DND-41 (cell line): ENCODE measurements around the gene STX19.

Source experiments
- EZH2 ChIP-seq: IDR thresholded peaks from 3 replicates; pipeline ENCODE4 v1.6.1; 2012; ENCODE audit warnings: borderline replicate concordance, low read depth, mild to moderate bottlenecking, moderate library complexity, low read length, inconsistent platforms; ENCODE audit not compliant: severe bottlenecking
- TF ChIP-seq, protein P1 (sequence below): IDR thresholded peaks from 2 replicates; pipeline ENCODE4 v1.5.1; 2012; ENCODE audit warnings: borderline replicate concordance, low read length, moderate library complexity, mild to moderate bottlenecking; ENCODE audit not compliant: poor library complexity, severe bottlenecking; ENCODE audit errors: extremely low read depth

DNA sequence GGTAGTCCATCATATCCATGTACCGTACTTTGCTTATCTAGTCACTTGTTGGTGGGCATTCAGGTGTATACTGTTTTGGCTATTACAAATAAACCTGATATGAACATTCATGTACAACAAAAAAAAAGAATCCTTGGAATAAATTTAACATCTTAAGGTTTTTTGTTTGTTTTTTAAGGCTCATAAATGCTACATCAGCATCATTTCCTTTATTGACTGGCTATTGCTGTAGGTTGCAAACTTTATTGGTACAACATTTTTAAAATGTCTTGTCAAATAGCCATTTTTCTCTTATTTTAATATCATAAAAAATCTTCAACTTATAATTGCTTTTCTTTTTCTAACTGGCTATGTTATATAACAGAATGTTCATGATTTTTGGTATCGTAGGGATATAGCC is 18.1 kb upstream of the STX19 start:
- TF ChIP-seq, protein P1, sequence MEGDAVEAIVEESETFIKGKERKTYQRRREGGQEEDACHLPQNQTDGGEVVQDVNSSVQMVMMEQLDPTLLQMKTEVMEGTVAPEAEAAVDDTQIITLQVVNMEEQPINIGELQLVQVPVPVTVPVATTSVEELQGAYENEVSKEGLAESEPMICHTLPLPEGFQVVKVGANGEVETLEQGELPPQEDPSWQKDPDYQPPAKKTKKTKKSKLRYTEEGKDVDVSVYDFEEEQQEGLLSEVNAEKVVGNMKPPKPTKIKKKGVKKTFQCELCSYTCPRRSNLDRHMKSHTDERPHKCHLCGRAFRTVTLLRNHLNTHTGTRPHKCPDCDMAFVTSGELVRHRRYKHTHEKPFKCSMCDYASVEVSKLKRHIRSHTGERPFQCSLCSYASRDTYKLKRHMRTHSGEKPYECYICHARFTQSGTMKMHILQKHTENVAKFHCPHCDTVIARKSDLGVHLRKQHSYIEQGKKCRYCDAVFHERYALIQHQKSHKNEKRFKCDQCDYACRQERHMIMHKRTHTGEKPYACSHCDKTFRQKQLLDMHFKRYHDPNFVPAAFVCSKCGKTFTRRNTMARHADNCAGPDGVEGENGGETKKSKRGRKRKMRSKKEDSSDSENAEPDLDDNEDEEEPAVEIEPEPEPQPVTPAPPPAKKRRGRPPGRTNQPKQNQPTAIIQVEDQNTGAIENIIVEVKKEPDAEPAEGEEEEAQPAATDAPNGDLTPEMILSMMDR, result no peak
- no peak for TF ChIP-seq EZH2
